ENCODE measurements around the gene RP2.

DNA sequence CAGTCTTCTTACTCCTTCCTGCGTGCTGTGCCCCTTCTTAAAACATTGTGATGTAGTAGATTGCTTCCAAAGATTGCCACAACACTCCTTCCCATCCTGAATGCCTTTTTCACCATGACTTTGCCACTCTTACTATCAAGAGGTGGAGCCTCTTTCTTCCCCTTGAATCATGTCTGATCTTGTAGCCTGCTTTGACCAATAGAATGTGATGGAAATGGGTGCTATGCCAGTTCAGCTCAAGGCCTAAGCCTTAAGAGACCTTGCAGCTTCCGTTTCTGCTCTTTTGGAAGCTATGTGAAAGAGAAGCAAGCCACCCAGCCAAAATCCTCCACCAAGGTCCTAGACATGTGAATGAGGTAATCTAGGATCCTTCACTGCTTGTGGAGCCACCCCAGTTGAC is 31.6 kb upstream of the RP2 start:
- TF ChIP-seq, protein P1, sequence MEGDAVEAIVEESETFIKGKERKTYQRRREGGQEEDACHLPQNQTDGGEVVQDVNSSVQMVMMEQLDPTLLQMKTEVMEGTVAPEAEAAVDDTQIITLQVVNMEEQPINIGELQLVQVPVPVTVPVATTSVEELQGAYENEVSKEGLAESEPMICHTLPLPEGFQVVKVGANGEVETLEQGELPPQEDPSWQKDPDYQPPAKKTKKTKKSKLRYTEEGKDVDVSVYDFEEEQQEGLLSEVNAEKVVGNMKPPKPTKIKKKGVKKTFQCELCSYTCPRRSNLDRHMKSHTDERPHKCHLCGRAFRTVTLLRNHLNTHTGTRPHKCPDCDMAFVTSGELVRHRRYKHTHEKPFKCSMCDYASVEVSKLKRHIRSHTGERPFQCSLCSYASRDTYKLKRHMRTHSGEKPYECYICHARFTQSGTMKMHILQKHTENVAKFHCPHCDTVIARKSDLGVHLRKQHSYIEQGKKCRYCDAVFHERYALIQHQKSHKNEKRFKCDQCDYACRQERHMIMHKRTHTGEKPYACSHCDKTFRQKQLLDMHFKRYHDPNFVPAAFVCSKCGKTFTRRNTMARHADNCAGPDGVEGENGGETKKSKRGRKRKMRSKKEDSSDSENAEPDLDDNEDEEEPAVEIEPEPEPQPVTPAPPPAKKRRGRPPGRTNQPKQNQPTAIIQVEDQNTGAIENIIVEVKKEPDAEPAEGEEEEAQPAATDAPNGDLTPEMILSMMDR (IDR thresholded peaks at IDR 0.05) = no peak
- TF ChIP-seq POLR2AphosphoS5 (IDR thresholded peaks at IDR 0.05; ENCODE audit: insufficient read depth in 1 of 2, low read depth in 1 of 2) = no peak
